NCI-H524 treated with DMSO at 0.1 percent for 48 hours (cell line): Measurements from ENCODE around the gene RPGRIP1.
"Not testable (repeated sequence)": the region's sequence is repeated elsewhere in the genome, so short reads cannot be mapped to it uniquely, and the experiment has no call there.

Experiments
- DNase-seq: peaks from one replicate; lab custom pipeline; 2025; lab: John Stamatoyannopoulos, UW

RPGRIP1 gene

GRCh38 chr14:21279783-21280182, at the start of gene RPGRIP1:
Gene RPGRIP1 (plus strand): TSS chr14:21280083. CDS start chr14:21287977, 7,894 bp downstream.
- DNase-seq = peak; percentile 27

GRCh38 chr14:21231020-21231652, 48.7 kb upstream of the RPGRIP1 start:
- DNase-seq = no peak

GRCh38 chr14:21233457-21234076, 46.3 kb upstream of the RPGRIP1 start:
- no peak for DNase-seq

- DNase-seq = no peak
These were observed 45.8 kb upstream of the RPGRIP1 start for GRCh38 chr14:21234112-21234511.

- no peak for DNase-seq
These were observed 42.7 kb upstream of the RPGRIP1 start for GRCh38 chr14:21236948-21237797.

GRCh38 chr14:21238823-21239518, 40.9 kb upstream of the RPGRIP1 start:
- no peak for DNase-seq

- DNase-seq = no peak
These were observed 39.5 kb upstream of the RPGRIP1 start for GRCh38 chr14:21240417-21240816.

- DNase-seq = no peak
These were observed 38.6 kb upstream of the RPGRIP1 start for GRCh38 chr14:21241218-21241819.

- DNase-seq = no peak
These were observed 35.3 kb upstream of the RPGRIP1 start for GRCh38 chr14:21244544-21244943.

- DNase-seq = no peak
These were observed 34.1 kb upstream of the RPGRIP1 start for GRCh38 chr14:21245813-21246212.

- DNase-seq = no peak
These were observed 31.5 kb upstream of the RPGRIP1 start for GRCh38 chr14:21248338-21248737.

GRCh38 chr14:21248739-21249411, 31.0 kb upstream of the RPGRIP1 start:
- DNase-seq = no peak

GRCh38 chr14:21251215-21251614, 28.7 kb upstream of the RPGRIP1 start:
- no peak for DNase-seq

GRCh38 chr14:21252149-21252548, 27.7 kb upstream of the RPGRIP1 start:
- no peak for DNase-seq

- no peak for DNase-seq
These were observed 24.3 kb upstream of the RPGRIP1 start for GRCh38 chr14:21255385-21256101.

- DNase-seq = not testable (repeated sequence)
These were observed 23.8 kb upstream of the RPGRIP1 start for GRCh38 chr14:21256102-21256447.

GRCh38 chr14:21256539-21257393, 23.1 kb upstream of the RPGRIP1 start:
- DNase-seq = no peak

- DNase-seq = no peak
These were observed 22.4 kb upstream of the RPGRIP1 start for GRCh38 chr14:21257394-21257909.
